ENCODE results near the gene MED13L. TPM values are rescaled to one million over a fixed set of nuclear protein-coding genes. Genes with fewer than 3 reads are reported as not detected.

The MED13L gene
- total and polyA plus RNA-seq, 2 donors (not counting 1 experiment from before 2014, with no cell fraction given), result 56.5 to 97.3 TPM

DNA sequence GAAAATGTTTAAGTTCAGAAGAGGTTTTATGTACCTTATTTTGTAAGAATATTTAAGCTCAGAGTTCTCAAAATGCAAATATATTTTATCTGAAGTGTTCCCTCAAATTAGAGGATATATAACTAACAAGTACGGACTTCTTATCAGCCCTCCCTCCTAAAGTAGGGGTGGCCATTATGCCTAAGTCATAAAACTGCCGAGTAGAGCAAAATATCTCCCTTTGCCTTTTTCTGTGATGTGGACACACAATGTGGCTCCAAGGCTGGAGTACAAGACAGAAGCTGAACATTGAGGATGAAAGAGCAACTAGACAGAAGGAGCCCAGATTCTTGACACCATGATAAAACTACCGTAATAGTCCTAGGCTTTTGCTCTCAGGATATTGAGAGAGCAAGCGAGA, 120.9 kb downstream of the MED13L start:
- no peaks in the 10 kb centered on the region for H3K9me3 ChIP-seq (ENCODE audit: control insufficient read depth, insufficient read depth, low read depth, low read length)
- no peak for DNase-seq (ENCODE audit: low read depth in 2 of 2)
- H3K4me3 ChIP-seq (replicated peaks in 1 of 4; ENCODE audit: control extremely low read depth in 1 of 4, insufficient read depth in 1 of 4, low read depth in 3 of 4, low read length in 4 of 4), result no peak overlapping the region
- H3K4me1 ChIP-seq (ENCODE audit: control insufficient read depth, extremely low read depth, insufficient read depth, low read length), result peaks cover 4% of the 10 kb centered on the region
- peaks cover 12% of the 10 kb centered on the region for H4K20me1 ChIP-seq (ENCODE audit: control insufficient read depth, extremely low read depth, insufficient read depth, low read length)
- H3K4me2 ChIP-seq (ENCODE audit: extremely low read depth, insufficient read depth, low read length), result no peak overlapping the region
- no peak overlapping the region for H3K27ac ChIP-seq (ENCODE audit: insufficient read depth, low read length)
- no peaks in the 10 kb centered on the region for H3K27me3 ChIP-seq (ENCODE audit: control insufficient read depth, insufficient read depth, low read length)
- H3K36me3 ChIP-seq (ENCODE audit: control insufficient read depth, insufficient read depth, low read length), result no peaks in the 10 kb centered on the region
- H3K9ac ChIP-seq (ENCODE audit: insufficient read depth, low read length), result no peak overlapping the region
- peaks cover 86% of the 10 kb centered on the region for H3K79me2 ChIP-seq (ENCODE audit: control insufficient read depth, insufficient read depth, low read length)
- H2AFZ ChIP-seq (ENCODE audit: low read length), result no peak overlapping the region
- TF ChIP-seq EZH2 (IDR thresholded peaks at IDR 0.05; ENCODE audit: low read length, missing control alignments), result no peak
- TF ChIP-seq, protein P1, sequence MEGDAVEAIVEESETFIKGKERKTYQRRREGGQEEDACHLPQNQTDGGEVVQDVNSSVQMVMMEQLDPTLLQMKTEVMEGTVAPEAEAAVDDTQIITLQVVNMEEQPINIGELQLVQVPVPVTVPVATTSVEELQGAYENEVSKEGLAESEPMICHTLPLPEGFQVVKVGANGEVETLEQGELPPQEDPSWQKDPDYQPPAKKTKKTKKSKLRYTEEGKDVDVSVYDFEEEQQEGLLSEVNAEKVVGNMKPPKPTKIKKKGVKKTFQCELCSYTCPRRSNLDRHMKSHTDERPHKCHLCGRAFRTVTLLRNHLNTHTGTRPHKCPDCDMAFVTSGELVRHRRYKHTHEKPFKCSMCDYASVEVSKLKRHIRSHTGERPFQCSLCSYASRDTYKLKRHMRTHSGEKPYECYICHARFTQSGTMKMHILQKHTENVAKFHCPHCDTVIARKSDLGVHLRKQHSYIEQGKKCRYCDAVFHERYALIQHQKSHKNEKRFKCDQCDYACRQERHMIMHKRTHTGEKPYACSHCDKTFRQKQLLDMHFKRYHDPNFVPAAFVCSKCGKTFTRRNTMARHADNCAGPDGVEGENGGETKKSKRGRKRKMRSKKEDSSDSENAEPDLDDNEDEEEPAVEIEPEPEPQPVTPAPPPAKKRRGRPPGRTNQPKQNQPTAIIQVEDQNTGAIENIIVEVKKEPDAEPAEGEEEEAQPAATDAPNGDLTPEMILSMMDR (conservative IDR thresholded peaks at IDR 0.05 in 1 of 2, IDR thresholded peaks at IDR 0.05 in 1 of 2; ENCODE audit: low read depth in 1 of 2, low read length in 2 of 2), result no peak

DNA sequence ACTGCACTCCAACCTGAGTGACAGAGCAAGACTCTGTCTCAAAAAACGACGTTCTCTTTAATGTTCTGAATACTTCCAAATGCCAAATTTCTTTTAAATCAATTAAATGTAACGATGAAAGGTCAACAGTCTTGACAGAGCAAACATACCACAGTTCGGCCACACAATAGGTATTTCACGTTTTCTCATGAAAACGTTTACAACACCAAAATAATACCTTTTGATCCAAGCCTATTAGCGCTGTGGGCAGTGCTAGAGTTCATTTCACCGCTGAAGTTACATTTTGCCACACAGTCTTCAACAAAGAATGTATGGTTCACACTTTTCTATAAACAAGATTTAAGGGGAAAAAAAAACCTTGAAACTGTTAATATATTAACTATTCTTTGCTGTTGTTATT, 122.1 kb downstream of the MED13L start:
- peaks cover 3% of the 10 kb centered on the region for H3K4me1 ChIP-seq (ENCODE audit: control insufficient read depth, extremely low read depth, insufficient read depth, low read length)

DNA sequence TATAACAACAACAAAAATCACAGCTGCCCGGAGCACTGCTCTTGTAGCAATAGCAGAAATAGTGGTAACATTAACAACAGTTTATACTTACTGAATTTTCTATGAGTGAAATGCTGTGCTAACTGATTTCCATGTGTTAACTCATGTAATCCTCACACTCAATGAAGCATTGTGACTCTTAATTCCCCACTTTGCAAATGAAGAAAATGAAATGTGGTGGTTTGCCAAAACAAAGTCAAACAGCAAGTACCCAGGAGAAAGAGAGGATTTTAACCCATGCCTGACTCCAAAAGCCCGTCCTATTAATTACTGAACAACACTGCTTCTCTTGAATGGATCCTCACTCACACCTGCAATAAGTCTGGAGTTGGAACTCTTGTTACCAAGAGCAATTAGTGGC, 123.5 kb downstream of the MED13L start:
- no peaks in the 10 kb centered on the region for H3K36me3 ChIP-seq (ENCODE audit: control insufficient read depth, insufficient read depth, low read length)
- no peak overlapping the region for H3K27ac ChIP-seq (ENCODE audit: insufficient read depth, low read length)
- H3K9ac ChIP-seq (ENCODE audit: insufficient read depth, low read length), result no peak overlapping the region
- H3K9me3 ChIP-seq (ENCODE audit: control insufficient read depth, insufficient read depth, low read depth, low read length), result no peaks in the 10 kb centered on the region
- H3K79me2 ChIP-seq (ENCODE audit: control insufficient read depth, insufficient read depth, low read length), result peaks cover 90% of the 10 kb centered on the region
- H3K4me2 ChIP-seq (ENCODE audit: extremely low read depth, insufficient read depth, low read length), result no peak overlapping the region
- H2AFZ ChIP-seq (ENCODE audit: low read length), result no peak overlapping the region
- H3K27me3 ChIP-seq (ENCODE audit: control insufficient read depth, insufficient read depth, low read length), result no peaks in the 10 kb centered on the region
- TF ChIP-seq EZH2 (IDR thresholded peaks at IDR 0.05; ENCODE audit: low read length, missing control alignments), result no peak
- TF ChIP-seq, protein P1 (conservative IDR thresholded peaks at IDR 0.05 in 1 of 2, IDR thresholded peaks at IDR 0.05 in 1 of 2; ENCODE audit: low read depth in 1 of 2, low read length in 2 of 2), result no peak
- peaks cover 5% of the 10 kb centered on the region for H3K4me1 ChIP-seq (ENCODE audit: control insufficient read depth, extremely low read depth, insufficient read depth, low read length)
- DNase-seq (ENCODE audit: low read depth in 2 of 2), result no peak
- H3K4me3 ChIP-seq (replicated peaks in 1 of 4; ENCODE audit: control extremely low read depth in 1 of 4, insufficient read depth in 1 of 4, low read depth in 3 of 4, low read length in 4 of 4), result no peak overlapping the region
- peaks cover 19% of the 10 kb centered on the region for H4K20me1 ChIP-seq (ENCODE audit: control insufficient read depth, extremely low read depth, insufficient read depth, low read length)

More for the DNA sequence above, 122.1 kb downstream of the MED13L start:
- H3K9me3 ChIP-seq (ENCODE audit: control insufficient read depth, insufficient read depth, low read depth, low read length), result no peaks in the 10 kb centered on the region
- no peak for DNase-seq (ENCODE audit: low read depth in 2 of 2)
- no peak overlapping the region for H3K4me2 ChIP-seq (ENCODE audit: extremely low read depth, insufficient read depth, low read length)
- no peak overlapping the region for H2AFZ ChIP-seq (ENCODE audit: low read length)
- H3K79me2 ChIP-seq (ENCODE audit: control insufficient read depth, insufficient read depth, low read length), result peaks cover 86% of the 10 kb centered on the region
- no peaks in the 10 kb centered on the region for H3K36me3 ChIP-seq (ENCODE audit: control insufficient read depth, insufficient read depth, low read length)
- no peak overlapping the region for H3K9ac ChIP-seq (ENCODE audit: insufficient read depth, low read length)
- no peak overlapping the region for H3K27ac ChIP-seq (ENCODE audit: insufficient read depth, low read length)
- no peaks in the 10 kb centered on the region for H3K27me3 ChIP-seq (ENCODE audit: control insufficient read depth, insufficient read depth, low read length)
- peaks cover 18% of the 10 kb centered on the region for H4K20me1 ChIP-seq (ENCODE audit: control insufficient read depth, extremely low read depth, insufficient read depth, low read length)
- TF ChIP-seq EZH2 (IDR thresholded peaks at IDR 0.05; ENCODE audit: low read length, missing control alignments), result no peak
- no peak overlapping the region for H3K4me3 ChIP-seq (replicated peaks in 1 of 4; ENCODE audit: control extremely low read depth in 1 of 4, insufficient read depth in 1 of 4, low read depth in 3 of 4, low read length in 4 of 4)
